Activated CD4-positive, alpha-beta T cell treated with anti-CD3 and anti-CD28 coated beads for 4 hours (primary cell): ENCODE results near the gene C9orf43.

Source experiments
- DNase-seq, 2 donors: peaks; one replicate each; pipeline ENCODE4 v3.0.0-alpha.2; 2020

The C9orf43 gene

DNA sequence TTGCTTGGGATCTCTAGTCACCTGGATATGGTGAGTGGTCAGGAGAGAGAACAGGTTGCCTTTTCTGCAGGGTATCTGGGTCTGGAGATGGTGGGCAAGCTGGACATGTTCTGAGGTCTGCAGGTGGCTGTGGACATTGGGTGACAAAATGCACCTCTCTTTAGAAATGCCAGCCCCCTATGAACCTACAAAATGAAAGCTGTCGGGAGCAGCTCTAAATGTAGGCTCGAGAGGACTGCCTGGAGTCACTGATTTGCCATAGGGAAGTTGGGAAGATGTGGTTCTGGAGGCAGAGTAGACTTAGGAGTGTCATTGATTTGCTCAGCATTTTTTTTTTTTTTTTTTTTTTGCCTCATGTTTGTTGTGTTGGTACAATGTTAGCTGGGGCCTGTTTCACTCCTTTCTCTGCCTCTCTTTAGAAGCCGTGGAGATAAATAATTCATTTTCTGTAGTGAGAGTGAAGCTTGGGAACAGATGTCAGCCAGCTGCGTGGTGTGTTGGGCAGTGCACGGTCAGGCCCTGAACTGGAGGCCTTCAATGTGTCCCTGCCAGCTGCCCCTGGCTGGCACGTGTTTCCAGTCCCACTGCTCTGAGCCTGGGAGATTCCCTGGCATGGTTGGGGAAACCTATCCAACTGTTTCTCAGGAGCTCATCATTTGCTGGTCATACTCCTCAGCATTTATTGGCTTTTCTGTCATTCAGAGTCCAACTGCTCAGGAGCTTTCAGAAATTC lies 58.3 kb downstream of the C9orf43 start:
- no peak for DNase-seq

DNA sequence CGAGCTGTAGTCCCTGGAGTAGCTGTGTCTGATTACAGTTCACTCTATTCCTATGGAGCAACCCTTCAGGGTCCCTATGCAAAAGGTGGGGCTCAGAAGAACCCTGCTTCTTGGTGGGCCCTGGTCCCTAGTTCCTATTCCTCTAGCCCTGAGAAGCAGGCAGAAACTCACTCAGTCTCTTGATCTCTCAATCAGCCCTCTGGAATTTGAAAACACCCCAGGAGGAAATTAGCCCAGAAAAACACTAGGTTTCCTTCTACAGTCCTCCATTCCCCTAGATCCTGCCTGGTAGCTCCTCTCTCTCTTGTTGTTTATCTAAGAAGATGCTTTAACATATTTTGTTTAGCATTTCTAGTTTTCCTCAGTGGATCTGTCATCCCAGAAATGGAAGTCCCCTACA lies 60.6 kb downstream of the C9orf43 start:
- DNase-seq, result no peak

DNA sequence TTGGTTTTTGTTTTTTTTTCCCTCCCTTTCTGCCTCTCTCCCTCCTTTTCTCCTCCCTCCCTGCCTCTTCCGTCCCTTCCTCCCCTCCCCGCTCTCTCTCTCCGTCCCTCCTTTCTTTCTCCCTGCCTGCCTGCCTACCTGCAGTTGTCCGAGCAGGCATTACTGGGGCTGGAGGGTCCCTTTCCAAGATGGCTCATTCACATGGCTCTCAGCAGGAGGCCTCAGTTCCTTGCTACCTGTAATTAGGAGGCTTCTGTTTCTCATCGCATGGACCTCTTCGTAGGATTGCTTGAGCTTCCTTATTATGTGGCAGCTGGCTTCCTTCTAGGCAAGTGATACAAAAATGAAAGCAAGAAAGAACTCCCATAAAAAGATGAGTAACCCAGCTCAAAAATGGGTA lies 61.0 kb downstream of the C9orf43 start:
- DNase-seq, result no peak

DNA sequence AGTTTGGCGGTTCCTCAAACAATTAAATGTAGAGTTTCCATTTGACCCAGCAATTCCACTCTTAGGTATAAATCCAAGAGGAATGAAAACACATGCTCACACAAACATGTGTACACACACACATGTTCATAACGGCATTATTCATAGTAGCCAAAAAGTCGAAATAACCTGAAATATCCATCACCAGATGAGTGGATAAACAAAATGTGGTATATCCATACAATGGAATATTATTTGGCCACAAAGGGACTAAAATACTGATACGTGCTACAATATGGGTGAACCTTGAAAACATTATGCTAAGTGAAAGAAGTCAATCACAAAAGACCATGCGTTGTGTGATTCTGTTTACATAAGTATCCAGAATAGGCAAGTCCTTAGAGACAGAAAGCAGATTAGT lies 61.7 kb downstream of the C9orf43 start:
- no peak for DNase-seq

DNA sequence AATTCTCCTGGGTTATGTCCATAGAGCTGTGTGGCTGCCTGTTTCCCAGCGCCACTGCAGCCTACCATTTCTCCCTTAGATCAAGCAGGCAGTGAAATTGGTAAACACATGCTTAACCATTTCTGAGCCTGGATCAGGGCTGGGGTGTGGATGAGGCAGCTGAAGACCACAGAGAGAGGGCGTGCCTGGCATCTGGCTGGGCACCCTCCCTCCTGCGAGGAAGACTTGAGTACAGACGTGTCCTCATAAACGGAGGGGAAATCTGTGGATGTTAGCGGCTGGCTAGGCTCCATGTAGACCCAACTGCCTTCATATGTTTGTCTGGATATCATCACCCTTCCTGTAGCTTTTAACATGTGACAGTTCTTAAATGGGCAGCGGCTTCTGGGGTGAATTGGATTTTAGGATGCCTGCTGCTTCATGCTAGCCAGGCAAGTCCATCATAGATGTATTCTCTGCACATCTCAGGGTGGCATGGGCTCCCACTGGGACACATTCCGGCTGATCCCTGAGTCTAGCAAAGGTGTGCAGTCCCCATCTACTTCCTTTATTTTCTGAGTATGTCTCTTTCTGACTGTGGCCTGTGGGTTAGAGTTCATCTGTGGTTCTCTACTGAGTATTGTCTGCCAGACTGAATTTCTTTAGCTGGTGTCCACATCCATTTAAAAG lies 63.9 kb downstream of the C9orf43 start:
- no peak for DNase-seq

DNA sequence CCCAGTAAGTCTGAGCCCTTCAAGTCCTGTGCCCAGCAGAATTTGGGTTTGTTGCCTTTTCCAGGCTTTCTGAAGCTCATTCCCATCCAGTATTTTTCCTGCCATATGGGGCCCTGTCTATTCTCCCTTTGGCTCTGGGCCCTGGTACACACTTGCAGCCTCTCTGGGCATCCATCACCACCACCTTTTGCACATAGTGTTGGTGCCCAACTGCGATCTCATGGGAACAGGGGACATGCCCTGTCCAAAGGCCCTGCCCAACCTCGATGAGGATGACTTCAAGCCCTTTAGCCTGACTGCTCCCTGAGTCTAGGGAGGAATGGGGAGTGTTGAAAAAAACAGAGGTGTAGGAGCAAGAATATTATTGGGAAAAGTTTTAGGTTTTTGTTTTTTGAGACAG lies 64.5 kb downstream of the C9orf43 start:
- no peak for DNase-seq

DNA sequence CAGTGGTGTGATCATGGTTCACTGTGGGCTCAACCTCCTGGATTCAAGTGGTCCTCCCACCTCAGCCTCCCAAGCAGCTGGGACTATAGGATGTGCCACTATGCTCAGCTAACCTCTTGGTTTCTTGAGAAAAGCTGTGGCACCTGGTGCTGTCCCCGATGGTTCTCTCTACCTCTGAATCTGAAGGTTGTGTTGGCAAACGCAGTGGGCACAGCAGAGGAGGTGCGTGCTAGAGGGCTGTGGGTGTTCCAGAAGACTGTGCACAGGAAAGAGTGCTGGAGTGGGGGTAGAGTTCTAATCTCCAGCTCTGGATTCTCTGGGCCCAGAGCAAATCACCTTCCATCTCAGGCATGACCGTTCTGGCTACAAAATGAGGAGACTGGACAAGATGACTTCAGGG lies 65.4 kb downstream of the C9orf43 start:
- no peak for DNase-seq

DNA sequence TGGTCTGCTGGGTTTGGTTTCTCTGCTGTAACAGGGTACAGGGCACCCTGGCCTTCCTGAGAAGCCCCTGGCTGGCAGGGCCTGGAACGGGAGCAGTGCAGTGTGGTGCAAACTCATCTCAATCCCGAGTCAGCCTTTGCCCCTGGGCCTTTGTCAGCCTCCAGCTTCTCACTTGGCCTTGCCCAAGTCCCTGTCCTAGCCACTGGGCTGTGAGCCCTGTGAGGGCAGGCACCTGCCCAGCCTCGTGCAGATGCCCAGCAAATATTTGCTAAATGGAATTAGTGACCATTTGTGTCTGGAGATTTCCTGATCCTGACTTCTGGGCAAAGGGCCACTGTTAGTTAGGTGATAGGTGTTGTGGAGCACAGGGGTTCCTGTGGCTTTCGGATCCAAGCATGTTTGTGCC lies 66.0 kb downstream of the C9orf43 start:
- no peak for DNase-seq

DNA sequence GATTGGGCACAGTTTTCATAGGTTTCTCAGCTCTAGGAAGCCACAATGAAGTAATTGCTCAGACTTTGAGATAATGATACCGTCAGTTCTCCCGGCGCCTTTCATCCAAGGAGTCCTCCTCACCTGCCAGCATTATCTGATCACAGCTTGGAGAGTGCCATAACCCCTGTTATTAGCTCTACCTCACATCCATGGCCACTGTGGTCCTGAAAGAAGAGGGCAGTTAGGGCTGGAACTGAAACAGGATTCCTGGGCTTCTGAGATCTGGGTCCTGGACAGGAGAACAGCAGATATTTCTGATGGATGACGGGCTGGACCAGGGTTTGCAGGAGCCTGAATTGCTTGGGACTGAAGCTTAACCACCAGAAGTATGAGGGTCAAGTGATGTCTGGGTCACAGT lies 66.5 kb downstream of the C9orf43 start:
- no peak for DNase-seq

DNA sequence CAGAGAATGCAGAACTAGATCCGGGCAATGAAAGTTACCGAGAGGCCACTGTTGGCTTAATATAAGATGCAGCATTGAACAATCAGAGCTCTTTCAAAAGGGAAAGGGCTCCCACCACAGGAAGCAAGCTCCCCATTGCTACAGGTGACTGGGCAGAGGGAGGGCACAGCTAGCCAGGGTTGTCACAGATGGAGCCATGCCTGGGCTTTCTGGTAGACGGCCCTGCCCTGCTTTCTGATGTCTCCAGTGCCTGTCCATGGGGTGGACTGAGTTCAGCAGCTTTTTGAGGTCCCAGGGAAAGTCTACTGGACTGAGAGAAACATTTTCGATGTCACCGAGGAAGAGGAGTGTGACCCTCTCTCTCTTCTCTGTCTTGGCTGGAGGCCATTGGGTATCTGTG lies 67.1 kb downstream of the C9orf43 start:
- DNase-seq, result no peak

DNA sequence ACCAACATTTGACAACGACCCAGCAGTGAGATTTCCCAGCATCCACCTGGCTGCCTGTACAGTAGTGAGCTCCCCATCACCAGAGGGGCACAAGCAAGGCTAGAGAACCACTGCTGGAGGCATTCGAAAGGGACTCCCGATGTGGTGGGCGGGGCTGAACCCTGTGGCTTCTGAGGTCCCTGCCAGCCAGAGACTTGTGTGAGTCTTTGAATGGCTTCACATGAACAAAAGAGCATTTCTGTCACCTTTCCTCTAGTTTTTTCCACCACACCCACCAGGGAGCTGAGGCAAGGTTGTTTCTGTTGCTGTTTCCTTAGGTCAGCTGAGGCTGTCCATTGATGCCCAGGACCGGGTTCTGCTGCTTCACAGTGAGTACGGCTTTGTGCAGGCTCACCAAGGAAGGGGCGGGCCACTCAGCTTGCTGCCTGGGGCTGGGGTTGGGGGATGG lies 68.7 kb downstream of the C9orf43 start:
- DNase-seq, result peak in 1 of 2 donors; percentile 20
